RPMI8226 (cell line): ENCODE results near the gene RAD18.

ENCODE experiments used
- DNase-seq: peaks from one replicate; pipeline ENCODE4 v3.0.0-alpha.2; 2015

Gene RAD18

GRCh38 chr3:8963137-8963853, at the start of gene RAD18:
Gene RAD18, minus strand, starts transcription at chr3:8963472. Its CDS starts 87 bp downstream, at chr3:8963385.
- DNase-seq: peak; percentile 94

GRCh38 chr3:9012521-9012920, 49.2 kb upstream of the RAD18 start:
- DNase-seq: no peak

GRCh38 chr3:9009976-9010545, 46.8 kb upstream of the RAD18 start:
- no peak for DNase-seq

GRCh38 chr3:9008550-9009255, 45.4 kb upstream of the RAD18 start:
- no peak for DNase-seq

GRCh38 chr3:9007928-9008327, 44.7 kb upstream of the RAD18 start:
- no peak for DNase-seq

- no peak for DNase-seq
These were observed 43.9 kb upstream of the RAD18 start for GRCh38 chr3:9007213-9007612.

- no peak for DNase-seq
These were observed 36.8 kb upstream of the RAD18 start for GRCh38 chr3:9000041-9000440.

- DNase-seq: no peak
These were observed 33.9 kb upstream of the RAD18 start for GRCh38 chr3:8997151-8997550.

GRCh38 chr3:8996681-8997121, 33.4 kb upstream of the RAD18 start:
- peak; percentile 16 for DNase-seq

GRCh38 chr3:8996216-8996615, 32.9 kb upstream of the RAD18 start:
- DNase-seq: no peak

- DNase-seq: no peak
These were observed 31.0 kb upstream of the RAD18 start for GRCh38 chr3:8994226-8994625.

- DNase-seq: no peak
These were observed 30.1 kb upstream of the RAD18 start for GRCh38 chr3:8993331-8993730.

- no peak for DNase-seq
These were observed 29.6 kb upstream of the RAD18 start for GRCh38 chr3:8992854-8993253.

GRCh38 chr3:8992199-8992598, 28.9 kb upstream of the RAD18 start:
- no peak for DNase-seq

- no peak for DNase-seq
These were observed 27.3 kb upstream of the RAD18 start for GRCh38 chr3:8990266-8991215.

GRCh38 chr3:8988791-8989558, 25.7 kb upstream of the RAD18 start:
- DNase-seq: no peak

GRCh38 chr3:8988384-8988655, 25.0 kb upstream of the RAD18 start:
- DNase-seq: no peak

GRCh38 chr3:8987645-8988383, 24.5 kb upstream of the RAD18 start:
- peak; percentile 65 for DNase-seq

GRCh38 chr3:8987226-8987625, 24.0 kb upstream of the RAD18 start:
- no peak for DNase-seq

GRCh38 chr3:8986741-8987140, 23.5 kb upstream of the RAD18 start:
- no peak for DNase-seq

- DNase-seq: no peak
These were observed 22.6 kb upstream of the RAD18 start for GRCh38 chr3:8985876-8986275.

- DNase-seq: no peak
These were observed 22.1 kb upstream of the RAD18 start for GRCh38 chr3:8985411-8985831.
